GM23248 (cell line): ENCODE results near the gene ANKRD6.

Experiments
- EZH2 ChIP-seq: fragments of 200-600 bp; sonication (generic); IDR thresholded peaks from 2 replicates; pipeline ENCODE4 v1.6.1; 2018; ENCODE audit warnings: antibody characterized with exemption, mild to moderate bottlenecking; ENCODE audit not compliant: insufficient read depth, poor library complexity, severe bottlenecking
- EZH2phosphoT487 ChIP-seq: fragments of 200-600 bp; sonication (generic); IDR thresholded peaks from 2 replicates; pipeline ENCODE4 v1.6.1; 2018; ENCODE audit warnings: antibody characterized with exemption, moderate library complexity, mild to moderate bottlenecking, low read depth; ENCODE audit not compliant: insufficient read depth

DNA sequence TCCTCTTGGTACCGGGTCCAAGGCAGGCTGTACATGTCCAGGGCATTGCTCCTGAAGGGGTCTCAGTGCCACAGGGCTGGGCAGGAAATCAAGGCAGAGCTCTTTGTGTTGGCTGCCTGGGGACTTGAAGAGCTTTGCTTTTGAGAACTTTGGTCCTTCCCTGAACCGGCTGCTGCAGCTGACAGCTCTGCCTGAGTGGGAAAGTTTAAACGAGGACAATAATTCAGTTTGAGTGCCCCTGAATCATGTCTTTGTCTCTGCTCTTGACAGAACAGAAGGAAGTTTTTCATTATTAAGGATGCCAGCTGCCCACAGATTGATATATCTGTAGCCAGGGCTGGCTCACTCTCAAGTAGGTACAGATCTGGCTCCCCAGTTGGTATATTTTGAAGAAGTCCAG is 56.1 kb downstream of the ANKRD6 start:
- TF ChIP-seq EZH2 (no peak), EZH2phosphoT487 (no peak)
